GM10248 (cell line): ENCODE data around the gene CHAF1A.

ENCODE experiments used
- CTCF ChIA-PET: fragments of 300-600 bp; sonication (Branson Sonifier 250); formaldehyde crosslinking; extraction: SDS; loops from one replicate; lab custom pipeline; 2021; ENCODE audit warnings: antibody characterized with exemption; lab: Yijun Ruan, JAX
- POLR2A ChIA-PET: fragments of 350-650 bp; sonication (Branson Sonifier 250); formaldehyde crosslinking; extraction: SDS; loops from one replicate; lab custom pipeline; 2020; ENCODE audit warnings: antibody characterized with exemption; lab: Yijun Ruan, JAX
- DNase-seq: peaks from one replicate; pipeline ENCODE4 v3.0.0; 2012; ENCODE audit errors: extremely low spot score
- TF ChIP-seq, protein P1 (sequence below): IDR thresholded peaks from 2 replicates; pipeline ENCODE4 v1.5.1; 2012; ENCODE audit warnings: mild to moderate bottlenecking, low read depth; ENCODE audit errors: extremely low read depth, missing control alignments, control extremely low read depth

Gene CHAF1A

DNA sequence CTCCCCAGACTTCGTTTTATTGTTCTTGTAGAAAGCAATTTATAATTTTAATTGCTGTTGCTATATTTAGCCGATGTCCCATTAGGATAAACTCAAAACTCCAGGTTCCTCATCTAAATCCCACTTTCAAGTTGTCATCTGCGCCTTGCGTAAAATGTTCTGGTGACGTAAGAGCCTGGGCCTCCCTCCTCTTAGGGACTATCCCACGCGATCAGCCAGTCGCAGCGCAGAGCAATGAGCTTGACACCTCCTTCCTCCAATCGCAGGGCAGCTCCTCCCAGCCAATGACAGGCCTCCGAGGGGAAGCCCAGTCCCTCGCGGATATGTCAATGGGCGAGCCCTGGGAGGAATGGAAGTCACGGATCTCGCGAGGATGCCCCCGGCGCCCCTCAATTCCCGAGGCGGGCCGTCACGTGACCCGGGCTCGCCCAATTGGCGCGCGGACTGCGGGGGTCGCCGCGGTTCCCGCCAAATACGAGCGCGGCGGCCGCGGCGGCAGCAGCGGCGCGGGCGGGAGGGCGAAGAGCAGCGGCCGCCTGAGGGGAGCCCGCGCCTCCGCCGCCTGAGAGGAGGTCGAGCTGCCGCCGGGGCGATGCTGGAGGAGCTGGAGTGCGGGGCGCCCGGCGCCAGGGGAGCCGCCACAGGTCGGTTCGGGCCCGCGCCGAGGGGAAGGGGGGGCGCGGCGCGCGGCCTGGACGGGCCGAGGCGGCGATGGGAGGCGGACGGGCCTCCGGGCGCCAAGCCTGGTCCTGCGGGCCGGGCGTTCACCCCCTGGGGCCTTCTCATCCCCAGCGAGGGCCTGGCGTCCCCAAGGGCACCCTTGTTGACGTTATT, at the start of gene CHAF1A:
Gene CHAF1A (plus strand): TSS at position 470 of the 834 bp plus-strand sequence. CDS start 123 bp downstream, at position 593.
- POLR2A ChIA-PET: interaction anchor here (0.5 to 1.4 kb wide), 3 partner anchors 60 to 243 kb away, joined by 3 to 4 read pairs (median 4); partner anchors contain the start of gene MPND

GRCh38 chr19:4352701-4353121, 49.7 kb upstream of the CHAF1A start:
- ChIA-PET CTCF (interaction anchor here (0.6 to 3.9 kb wide), 32 partner anchors 10 to 195 kb away, joined by 3 to 85 read pairs (median 4); partner anchors contain the start of genes CHAF1A, EBI3, MPND and SH3GL1), POLR2A (interaction anchor here (1.4 kb wide), 1 partner anchor 9 kb away, joined by 3 read pairs; the partner anchor contains the start of gene MPND)
- peak; percentile 77 for DNase-seq
- TF ChIP-seq, protein P1, sequence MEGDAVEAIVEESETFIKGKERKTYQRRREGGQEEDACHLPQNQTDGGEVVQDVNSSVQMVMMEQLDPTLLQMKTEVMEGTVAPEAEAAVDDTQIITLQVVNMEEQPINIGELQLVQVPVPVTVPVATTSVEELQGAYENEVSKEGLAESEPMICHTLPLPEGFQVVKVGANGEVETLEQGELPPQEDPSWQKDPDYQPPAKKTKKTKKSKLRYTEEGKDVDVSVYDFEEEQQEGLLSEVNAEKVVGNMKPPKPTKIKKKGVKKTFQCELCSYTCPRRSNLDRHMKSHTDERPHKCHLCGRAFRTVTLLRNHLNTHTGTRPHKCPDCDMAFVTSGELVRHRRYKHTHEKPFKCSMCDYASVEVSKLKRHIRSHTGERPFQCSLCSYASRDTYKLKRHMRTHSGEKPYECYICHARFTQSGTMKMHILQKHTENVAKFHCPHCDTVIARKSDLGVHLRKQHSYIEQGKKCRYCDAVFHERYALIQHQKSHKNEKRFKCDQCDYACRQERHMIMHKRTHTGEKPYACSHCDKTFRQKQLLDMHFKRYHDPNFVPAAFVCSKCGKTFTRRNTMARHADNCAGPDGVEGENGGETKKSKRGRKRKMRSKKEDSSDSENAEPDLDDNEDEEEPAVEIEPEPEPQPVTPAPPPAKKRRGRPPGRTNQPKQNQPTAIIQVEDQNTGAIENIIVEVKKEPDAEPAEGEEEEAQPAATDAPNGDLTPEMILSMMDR: peak; percentile 69

More for the DNA sequence above, at the start of gene CHAF1A:
- peak; percentile 100 for DNase-seq
- CTCF ChIA-PET: interaction anchor here (0.7 to 3.2 kb wide), 13 partner anchors 9 to 135 kb away, joined by 3 to 45 read pairs (median 9); partner anchors contain the start of genes HDGFL2 and MPND
- TF ChIP-seq, protein P1: no peak

- no peak for DNase-seq
- TF ChIP-seq, protein P1: no peak
- CTCF ChIA-PET: interaction anchor here (2.0 to 3.9 kb wide), 4 partner anchors 11 to 87 kb away, joined by 16 to 85 read pairs (median 42); partner anchors contain the start of gene MPND
- POLR2A ChIA-PET: no interaction called here
Observed at GRCh38 chr19:4354282-4354681, 48.2 kb upstream of the CHAF1A start.

- CTCF ChIA-PET: interaction anchor here (2.0 kb wide), 1 partner anchor 88 kb away, joined by 16 read pairs; no protein-coding TSS in a partner anchor
- no peak for DNase-seq
- TF ChIP-seq, protein P1: no peak
- POLR2A ChIA-PET: interaction anchor here (0.6 kb wide), 1 partner anchor 530 kb away, joined by 3 read pairs; no protein-coding TSS in a partner anchor
Observed at GRCh38 chr19:4354897-4355296, 47.5 kb upstream of the CHAF1A start.

GRCh38 chr19:4357095-4357797, 45.2 kb upstream of the CHAF1A start:
- POLR2A ChIA-PET: no interaction called here
- CTCF ChIA-PET: interaction anchor here (1.1 to 1.2 kb wide), 2 partner anchors 13 to 90 kb away, joined by 3 read pairs; no protein-coding TSS in a partner anchor

More at GRCh38 chr19:4357095-4357797, 45.2 kb upstream of the CHAF1A start:
- no peak for DNase-seq
- TF ChIP-seq, protein P1: no peak
